CD4-positive, alpha-beta T cell treated with Interleukin-21 for 1 hour (primary cell): ENCODE results near the gene GPR132.
"Not testable (repeated sequence)": the region's sequence is repeated elsewhere in the genome, so short reads cannot be mapped to it uniquely, and the experiment has no call there.

ENCODE experiments used
- DNase-seq: peaks from one replicate; pipeline ENCODE4 v3.0.0-alpha.2; 2020

The GPR132 gene

DNA sequence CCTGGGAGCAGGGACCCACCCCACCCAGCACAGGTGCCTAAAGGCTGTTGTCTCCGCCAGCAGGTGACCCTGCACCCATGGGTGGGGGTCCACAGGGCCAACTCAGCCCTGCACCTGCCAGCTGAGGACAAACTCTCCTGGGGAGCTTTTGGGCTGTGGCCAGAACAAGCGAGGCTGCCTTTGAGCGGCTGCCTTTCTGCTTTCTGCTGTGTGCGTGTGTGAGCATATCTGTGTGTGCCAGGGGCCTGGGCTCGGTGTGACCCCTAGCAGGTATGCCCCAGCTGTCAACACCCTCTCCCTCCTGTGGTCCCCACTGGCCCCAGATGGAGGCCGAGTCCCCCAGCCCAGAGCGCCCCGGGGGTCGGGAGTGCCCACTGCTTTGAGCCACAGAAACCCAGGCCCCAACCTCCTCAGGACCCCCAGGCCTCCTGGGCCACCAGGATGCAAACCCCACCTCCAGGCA is 25.9 kb upstream of the GPR132 start:
- DNase-seq, result no peak

DNA sequence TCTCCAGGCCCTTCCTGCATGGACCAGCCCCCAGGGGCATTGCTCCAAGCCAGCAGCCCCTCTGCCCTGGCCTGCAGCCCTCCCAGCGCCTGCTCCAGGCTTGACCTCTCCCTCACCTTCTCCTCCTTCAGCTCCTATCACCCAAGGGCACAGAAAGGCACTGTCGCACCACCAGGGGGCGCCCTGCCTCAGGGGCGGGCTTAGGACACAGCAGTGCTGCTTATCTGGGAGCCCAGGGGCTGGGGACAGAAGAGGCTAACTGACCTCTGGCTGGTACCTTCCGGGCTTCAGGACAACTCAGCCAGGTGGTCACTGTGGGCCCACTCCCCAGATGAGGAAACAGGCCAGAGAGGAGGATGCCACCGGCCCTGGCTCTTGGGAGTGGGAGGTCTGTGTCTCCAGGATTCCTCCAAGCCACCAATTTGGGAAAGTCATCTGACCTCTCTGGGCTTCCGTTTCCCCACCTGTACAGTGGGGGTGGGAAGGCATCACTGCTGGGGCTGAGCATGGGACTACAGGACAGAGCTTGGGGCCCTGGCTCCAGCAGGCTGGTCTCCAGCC is 25.3 kb upstream of the GPR132 start:
- peak; percentile 83 for DNase-seq

GRCh38 chr14:105089746-105090492 is 24.7 kb upstream of the GPR132 start:
- DNase-seq, result no peak

DNA sequence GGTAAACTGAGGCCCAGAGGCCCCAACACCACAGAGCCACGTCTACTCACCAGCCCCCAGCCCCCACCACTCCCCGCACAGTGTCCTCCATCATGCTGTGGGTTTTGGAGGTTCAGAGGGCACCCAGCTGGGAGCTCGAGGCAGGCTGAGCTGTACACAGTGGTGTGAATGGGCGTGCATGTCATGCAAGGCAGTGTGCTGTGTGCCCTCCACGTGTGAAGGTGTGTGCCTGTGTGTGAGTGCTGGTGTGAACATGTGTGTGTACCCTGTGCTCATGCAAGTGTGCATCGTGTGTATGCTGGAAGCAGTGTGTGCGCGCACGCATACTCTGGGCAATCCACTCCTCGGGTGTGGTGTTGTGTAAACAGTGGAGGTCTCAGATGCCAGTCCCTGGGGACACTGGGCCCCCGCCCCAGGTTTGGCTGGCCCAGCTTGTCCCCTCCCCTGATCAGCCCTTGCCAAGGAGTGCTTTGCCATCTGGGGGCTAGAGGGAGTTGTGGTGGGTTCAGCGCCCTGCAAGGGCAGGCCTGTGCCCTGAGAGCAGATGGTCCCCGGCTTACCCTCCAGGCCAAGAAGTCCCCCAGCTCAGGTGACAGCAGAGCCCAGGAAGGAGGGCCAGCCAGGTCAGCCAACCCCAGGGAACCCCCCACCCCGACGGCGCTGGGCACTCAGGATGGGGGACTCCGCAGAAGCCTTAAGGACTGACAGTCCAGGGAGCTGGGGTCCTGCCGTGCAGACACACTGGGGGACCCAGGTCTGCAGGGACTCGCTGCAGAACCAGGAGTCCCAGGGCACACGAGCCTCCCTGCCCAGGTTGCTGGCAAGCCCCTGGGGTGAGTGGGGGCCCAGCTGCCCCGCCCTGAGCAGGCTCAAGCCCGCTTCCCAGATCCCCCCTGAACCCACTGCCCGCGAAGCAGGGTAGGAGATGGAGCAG is 23.8 kb upstream of the GPR132 start:
- no peak for DNase-seq

DNA sequence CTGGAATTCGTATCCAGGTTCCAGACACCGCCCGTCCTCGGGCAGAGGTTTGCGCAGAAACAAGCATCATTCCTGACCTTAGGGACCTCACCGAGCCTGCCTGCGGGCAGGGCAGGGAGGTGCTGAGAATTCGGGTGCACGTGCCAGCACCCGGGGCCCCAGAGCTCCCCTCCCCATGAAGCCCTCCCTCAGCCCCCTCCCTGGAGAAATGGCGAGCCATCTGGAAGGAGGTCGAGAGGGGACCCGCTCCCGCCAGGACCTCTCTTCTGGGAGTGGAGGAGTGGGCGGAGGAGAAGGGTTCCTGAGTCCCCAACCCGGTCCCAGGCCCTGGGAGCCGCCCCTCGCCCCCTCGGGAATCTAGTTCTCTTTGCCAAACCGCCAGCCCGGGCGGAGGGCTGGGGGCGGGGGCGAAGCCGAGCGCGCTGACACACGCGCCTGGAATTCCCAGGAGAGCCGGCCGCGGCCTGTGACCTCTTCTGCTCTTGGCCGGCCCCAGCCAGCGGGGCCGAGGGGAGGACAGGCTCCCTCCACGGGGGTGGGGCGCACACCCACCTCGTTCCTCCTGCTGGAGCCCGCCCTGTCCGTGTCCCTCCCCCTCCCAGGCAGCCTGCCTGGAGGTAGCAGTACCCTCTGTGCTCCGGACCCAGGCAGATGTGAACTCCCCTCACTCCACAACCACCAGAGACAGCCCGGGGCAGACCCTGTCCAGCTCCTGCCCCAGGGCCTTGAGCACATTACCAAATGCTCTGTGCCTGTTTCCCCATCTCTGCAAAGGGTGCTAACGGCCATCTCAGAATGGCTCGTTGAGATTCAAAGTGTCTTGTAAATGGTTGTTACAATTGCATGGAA is 23.0 kb upstream of the GPR132 start:
- DNase-seq, result no peak

- DNase-seq, result no peak
These were observed 22.2 kb upstream of the GPR132 start for GRCh38 chr14:105087308-105087962.

DNA sequence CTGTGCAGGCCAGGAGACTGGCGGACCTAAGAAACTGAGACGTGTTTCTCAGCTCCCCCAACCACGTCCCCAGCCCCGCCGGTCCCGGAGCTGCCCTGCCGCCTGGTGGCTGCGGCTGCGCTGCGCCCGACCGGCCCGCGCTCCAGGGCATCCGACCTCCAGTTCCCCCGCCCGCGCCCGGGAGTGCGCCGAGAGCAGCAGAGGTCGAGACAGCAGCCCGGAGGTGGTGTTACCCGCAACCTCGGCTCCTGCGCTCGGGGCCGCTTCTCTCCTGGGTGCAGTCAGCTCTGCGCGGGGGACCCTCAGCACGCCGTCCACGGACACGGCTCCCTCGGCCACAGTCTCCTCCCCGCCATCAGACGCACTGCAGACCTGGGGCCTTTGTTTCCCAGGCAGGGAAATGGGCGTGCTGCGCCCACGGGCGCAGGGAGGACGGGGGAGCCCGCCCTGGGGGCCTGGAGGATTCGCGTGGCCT is 21.6 kb upstream of the GPR132 start:
- DNase-seq, result peak; percentile 87

DNA sequence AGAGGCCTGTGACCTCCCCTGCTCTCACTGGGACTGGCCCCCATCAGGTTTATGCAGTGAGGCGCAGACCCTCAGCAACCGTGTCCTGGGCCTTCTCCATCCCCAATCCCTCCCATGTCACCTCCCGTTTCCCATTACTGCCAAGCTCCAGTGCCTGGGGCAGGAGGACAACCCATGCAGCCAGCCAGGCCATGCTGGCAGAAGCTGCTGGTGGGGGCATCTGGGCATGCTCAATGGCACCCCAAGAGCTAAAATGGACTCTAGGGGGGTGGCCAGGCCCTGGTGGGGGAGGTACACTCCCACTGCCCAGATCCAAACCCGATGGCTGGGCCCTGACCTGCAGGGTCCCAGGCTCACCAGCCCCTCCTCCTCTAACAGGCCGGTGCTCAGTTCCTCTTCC is 20.5 kb upstream of the GPR132 start:
- no peak for DNase-seq

GRCh38 chr14:105084741-105085571 is 19.7 kb upstream of the GPR132 start:
- DNase-seq, result no peak

- no peak for DNase-seq
These were observed 18.9 kb upstream of the GPR132 start for GRCh38 chr14:105083926-105084685.

GRCh38 chr14:105082703-105083102 is 17.5 kb upstream of the GPR132 start:
- DNase-seq, result no peak

DNA sequence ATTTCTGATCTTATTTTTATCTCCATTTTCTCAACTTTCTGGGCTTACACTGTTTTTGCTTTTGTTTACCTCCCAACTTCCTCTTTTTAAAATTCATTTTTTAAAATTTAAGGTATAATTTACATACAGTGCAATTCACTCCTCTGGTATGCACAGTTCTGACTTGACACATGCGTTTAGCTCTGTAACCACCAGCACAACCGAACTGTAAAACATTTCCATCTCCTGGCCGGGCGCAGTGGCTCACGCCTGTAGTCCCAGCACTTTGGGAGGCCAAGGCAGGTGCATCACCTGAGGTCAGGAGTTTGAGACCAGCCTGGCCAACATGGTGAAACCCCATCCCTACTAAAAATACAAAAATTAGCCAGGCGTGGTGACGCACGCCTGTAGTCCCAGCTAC is 16.2 kb upstream of the GPR132 start:
- not testable (repeated sequence) for DNase-seq

GRCh38 chr14:105080161-105080560 is 14.9 kb upstream of the GPR132 start:
- no peak for DNase-seq

- no peak for DNase-seq
These were observed 13.1 kb upstream of the GPR132 start for GRCh38 chr14:105078294-105078693.

DNA sequence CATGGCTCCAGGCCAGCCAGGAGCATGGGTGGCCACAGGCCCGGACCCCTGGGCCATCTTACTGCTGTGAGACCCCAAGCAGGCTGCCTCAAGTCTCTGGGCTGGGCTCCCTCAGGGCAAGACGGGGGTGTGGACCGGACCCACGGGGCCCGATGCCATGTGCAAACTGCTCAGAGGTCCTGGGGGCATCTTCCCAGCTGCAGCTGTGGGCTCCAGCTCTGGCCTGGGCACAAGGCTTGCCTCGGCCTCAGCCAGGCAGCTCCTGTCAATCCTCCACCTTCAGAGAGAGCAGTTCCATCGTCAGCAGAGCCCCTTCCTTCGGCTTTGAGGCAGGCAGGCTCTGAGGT is 12.4 kb upstream of the GPR132 start:
- no peak for DNase-seq

DNA sequence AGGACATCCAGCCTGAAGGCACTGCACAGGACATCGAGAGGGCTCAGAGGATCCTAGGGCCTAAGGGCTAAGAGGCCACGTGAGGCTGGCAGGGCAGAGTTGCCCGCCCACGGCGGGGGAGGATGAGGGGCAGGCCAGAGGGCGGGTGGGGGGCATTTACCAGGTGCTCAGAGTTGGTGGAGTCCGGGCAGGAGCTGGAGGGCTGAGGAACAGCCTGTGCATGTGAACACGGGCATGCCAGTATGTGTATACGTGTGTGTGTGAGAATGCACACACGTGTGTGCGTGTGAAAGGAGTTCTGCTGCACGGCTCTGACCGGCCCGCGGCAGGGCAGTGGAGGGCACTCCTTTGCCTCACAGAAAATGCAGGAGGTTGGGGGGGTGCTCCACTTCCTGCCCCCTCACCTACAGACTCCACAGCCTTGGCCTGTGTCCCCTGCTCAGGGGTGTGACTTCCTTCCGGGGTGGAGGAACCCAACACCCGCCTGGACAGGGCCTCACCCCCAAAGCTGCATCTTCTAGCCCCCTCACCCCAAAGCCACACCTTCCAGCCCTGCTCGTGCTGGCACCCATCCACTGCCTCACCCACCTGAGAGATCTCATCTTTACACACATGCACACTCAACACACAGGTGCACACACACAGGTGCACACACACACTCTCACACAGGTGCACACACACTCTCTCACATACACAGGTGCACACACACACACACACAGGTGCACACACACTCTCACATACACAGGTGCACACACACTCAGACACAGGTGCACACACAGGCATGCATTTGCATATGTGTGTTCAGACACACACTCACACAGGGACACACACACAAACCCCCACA is 11.8 kb upstream of the GPR132 start:
- DNase-seq, result peak; percentile 44

GRCh38 chr14:105076296-105076804 is 11.1 kb upstream of the GPR132 start:
- no peak for DNase-seq

GRCh38 chr14:105075379-105076295 is 10.4 kb upstream of the GPR132 start:
- no peak for DNase-seq
